Astrocyte of the cerebellum (primary cell): ENCODE results near the gene ARRDC2.

Experiments used
- DNase-seq: peaks from one replicate; pipeline ENCODE4 v3.0.0-alpha.2; 2011; ENCODE audit warnings: low read depth
- H3K4me3 ChIP-seq: 2 replicates; pipeline ENCODE4 v1.5.1; 2011; ENCODE audit warnings: mild to moderate bottlenecking, low read depth, low read length, moderate library complexity
- CTCF ChIP-seq: IDR thresholded peaks from 2 replicates; pipeline ENCODE4 v1.5.1; 2012; ENCODE audit warnings: low read length, low read depth, moderate library complexity, mild to moderate bottlenecking; ENCODE audit errors: missing control alignments
- in situ Hi-C: cut with HindIII; loops from 2 replicates; pipeline ENCODE4 v1.10.0; 2017; ENCODE audit warnings: low sequenced_read_pairs

Gene ARRDC2

GRCh38 chr19:17967257-17968051, 40.5 kb upstream of the ARRDC2 start:
- in situ Hi-C loops, result no loop called here
- peak overlapping the region; percentile 21 for H3K4me3 ChIP-seq
- no peak for DNase-seq
- no peak for TF ChIP-seq CTCF

GRCh38 chr19:17968362-17968761, 39.6 kb upstream of the ARRDC2 start:
- no peak for TF ChIP-seq CTCF
- H3K4me3 ChIP-seq, result no peak overlapping the region
- DNase-seq, result no peak
- in situ Hi-C loops, result no loop called here

GRCh38 chr19:17969096-17969792, 38.7 kb upstream of the ARRDC2 start:
- no peak for TF ChIP-seq CTCF
- in situ Hi-C loops, result no loop called here
- no peak for DNase-seq
- H3K4me3 ChIP-seq, result no peak overlapping the region

- in situ Hi-C loops, result no loop called here
- TF ChIP-seq CTCF, result no peak
- DNase-seq, result no peak
- H3K4me3 ChIP-seq, result no peak overlapping the region
Measured at GRCh38 chr19:17972230-17972629, 35.7 kb upstream of the ARRDC2 start.

- no peak for TF ChIP-seq CTCF
- in situ Hi-C loops, result no loop called here
Measured at GRCh38 chr19:17973759-17974158, 34.2 kb upstream of the ARRDC2 start.

GRCh38 chr19:17974551-17974950, 33.4 kb upstream of the ARRDC2 start:
- in situ Hi-C loops, result no loop called here

More at GRCh38 chr19:17973759-17974158, 34.2 kb upstream of the ARRDC2 start:
- no peak for DNase-seq
- H3K4me3 ChIP-seq, result no peak overlapping the region

More at GRCh38 chr19:17974551-17974950, 33.4 kb upstream of the ARRDC2 start:
- H3K4me3 ChIP-seq, result no peak overlapping the region
- DNase-seq, result no peak
- no peak for TF ChIP-seq CTCF
